B cell (primary cell): ENCODE measurements around the gene IFNL3. TPM values are rescaled to one million over a fixed set of nuclear protein-coding genes. Genes with fewer than 3 reads are reported as not detected.

ENCODE experiments used
- ATAC-seq: fragments of 200-7000 bp; cut with Tn5 transposase; one replicate; pipeline ENCODE4 v1.10.0; 2021; ENCODE audit warnings: low read depth, mild to moderate bottlenecking, moderate number of reproducible peaks, moderate library complexity
- CTCF ChIA-PET: fragments of 350-600 bp; sonication (Branson Sonifier 250); formaldehyde crosslinking; loops from one replicate; lab custom pipeline; 2021; ENCODE audit warnings: antibody characterized with exemption, inconsistent platforms; lab: Charles Lee
- POLR2A ChIA-PET: fragments of 350-600 bp; sonication (Branson Sonifier 250); formaldehyde crosslinking; loops from one replicate; lab custom pipeline; 2021; ENCODE audit warnings: antibody characterized with exemption; lab: Charles Lee
- DNase-seq: peaks from one replicate; pipeline ENCODE4 v3.0.0; 2013
- H2AFZ ChIP-seq: 2 replicates; pipeline ENCODE4 v1.6.1; 2012; ENCODE audit warnings: mild to moderate bottlenecking, low read depth, low read length; ENCODE audit not compliant: insufficient read depth, poor library complexity, severe bottlenecking
- H3K27ac ChIP-seq, 2 donors: 1 replicate in 1 of 2; 2 replicates in 1 of 2; pipeline ENCODE4 v1.5.1; 2012 to 2013; ENCODE audit warnings: low read length in 2 of 2, mild to moderate bottlenecking in 2 of 2, moderate library complexity in 1 of 2
- H3K27me3 ChIP-seq, 4 experiments: fragments of 200-600 bp in 1 of 4; sonication (generic) in 1 of 4; replicated peaks in 1 of 4; 1 replicate in 2 of 4; 2 replicates in 2 of 4; pipeline versions ENCODE4 v1.6.1 to v1.7.0; 2013 to 2016; ENCODE audit warnings: low read length in 3 of 4, mild to moderate bottlenecking in 2 of 4, mixed read lengths in 1 of 4, moderate library complexity in 1 of 4; ENCODE audit not compliant: insufficient read depth in 4 of 4, control insufficient read depth in 3 of 4; ENCODE audit errors: control extremely low read depth in 1 of 4
- H3K36me3 ChIP-seq, 2 experiments: replicated peaks in 1 of 2; 1 replicate in 1 of 2; 2 replicates in 1 of 2; pipeline versions ENCODE4 v1.6.1 to v1.7.1; 2013; ENCODE audit warnings: low read length in 1 of 2; ENCODE audit not compliant: insufficient read depth in 2 of 2, control insufficient read depth in 1 of 2; ENCODE audit errors: control extremely low read depth in 1 of 2, extremely low read depth in 1 of 2
- H3K4me1 ChIP-seq, 2 donors: fragments of 200-600 bp in 1 of 2; sonication (generic) in 1 of 2; 1 replicate in 1 of 2; 2 replicates in 1 of 2; pipeline versions ENCODE4 v1.5.1 to v1.6.1; 2013 to 2017; ENCODE audit warnings: low read length in 2 of 2; ENCODE audit not compliant: control insufficient read depth in 2 of 2, insufficient read depth in 2 of 2
- H3K4me2 ChIP-seq: replicated peaks from 2 replicates; pipeline ENCODE3; 2012; ENCODE audit warnings: mild to moderate bottlenecking, low read depth, low read length; ENCODE audit not compliant: poor library complexity, severe bottlenecking
- H3K4me3 ChIP-seq, 5 experiments: fragments of 200-600 bp in 1 of 5; sonication (generic) in 1 of 5; 1 replicate in 3 of 5; 2 replicates in 2 of 5; pipeline versions ENCODE4 v1.5.1 to v1.7.0; 2011 to 2016; ENCODE audit warnings: low read length in 4 of 5, mild to moderate bottlenecking in 4 of 5, low read depth in 2 of 5, control low read depth in 1 of 5, moderate library complexity in 1 of 5; ENCODE audit not compliant: insufficient read depth in 1 of 5; ENCODE audit errors: control extremely low read depth in 1 of 5, extremely low read depth in 1 of 5
- H3K79me2 ChIP-seq: fragments of 200-600 bp; sonication (generic); one replicate; pipeline ENCODE4 v1.6.0; 2016; ENCODE audit warnings: low read length; ENCODE audit not compliant: control insufficient read depth, insufficient read depth
- H3K9ac ChIP-seq: fragments of 200-600 bp; sonication (generic); 2 replicates; pipeline ENCODE4 v1.6.1; 2017; ENCODE audit warnings: mild to moderate bottlenecking, low read length, moderate library complexity
- H3K9me3 ChIP-seq, 3 donors: one replicate each; pipeline versions ENCODE4 v1.6.1 to v1.7.1; 2013; ENCODE audit warnings: low read length in 2 of 3; ENCODE audit not compliant: control insufficient read depth in 2 of 3, insufficient read depth in 1 of 3; ENCODE audit errors: control extremely low read depth in 1 of 3
- H4K20me1 ChIP-seq: 2 replicates; pipeline ENCODE4 v1.6.0; 2012; ENCODE audit warnings: mild to moderate bottlenecking, low read length; ENCODE audit not compliant: insufficient read depth, control insufficient read depth, poor library complexity, severe bottlenecking
- H3K27ac Mint-ChIP-seq: one replicate; pipeline ENCODE4 v1.8.0; 2021; ENCODE audit warnings: mixed read lengths
- H3K27me3 Mint-ChIP-seq: one replicate; pipeline ENCODE4 v1.8.0; 2021; ENCODE audit warnings: mixed read lengths
- H3K4me1 Mint-ChIP-seq: one replicate; pipeline ENCODE4 v1.8.0; 2021; ENCODE audit warnings: mixed read lengths
- H3K4me3 Mint-ChIP-seq: one replicate; pipeline ENCODE4 v1.8.0; 2021; ENCODE audit warnings: mixed read lengths
- H3K9me3 Mint-ChIP-seq: one replicate; pipeline ENCODE4 v1.8.0; 2022; ENCODE audit warnings: mixed read lengths; ENCODE audit not compliant: insufficient read depth
- CTCF ChIP-seq: fragments of 200-600 bp; IDR thresholded peaks from one replicate; pipeline ENCODE4 v1.8.0; 2022; ENCODE audit warnings: antibody characterized with exemption, mild to moderate bottlenecking
- EZH2 ChIP-seq: IDR thresholded peaks from 2 replicates; pipeline ENCODE4 v1.6.1; 2012; ENCODE audit warnings: borderline replicate concordance, low read depth, mild to moderate bottlenecking, moderate library complexity, low read length; ENCODE audit not compliant: insufficient read depth, poor library complexity, severe bottlenecking
- WGBS: methylation state at CpG from one replicate; pipeline ENCODE4 v1.1.5; 2013; ENCODE audit warnings: missing lambda C conversion rate; ENCODE audit not compliant: insufficient coverage; 5-methylcytosine and 5-hydroxymethylcytosine counted together
- intact Hi-C: fragments of 100-400 bp; cut with micrococcal nuclease; formaldehyde crosslinking; loops from one replicate; pipeline ENCODE4 v1.10.0; 2022
- polyA plus RNA-seq: library from polyadenylated mRNA; depleted of rRNA; stranded (reverse); fragments of >200 nt; gene quantifications from 2 replicates; pipeline ENCODE4 v1.2.3, GENCODE V29; 2012
- total RNA-seq, 2 donors: library from RNA; stranded (reverse); fragments of 120-200 nt in 1 of 2; gene quantifications; 1 replicate in 1 of 2; 2 replicates in 1 of 2; pipeline versions ENCODE4 v1.2.3 to v1.2.4, GENCODE V29; 2013 to 2022

Gene IFNL3
- total and polyA plus RNA-seq, 2 donors (not counting 1 experiment from before 2014, with no cell fraction given), result not detected

- H4K20me1 ChIP-seq, result no peaks in the 10 kb centered on the region
- ATAC-seq (no peak), DNase-seq (no peak)
- H3K4me2 ChIP-seq, result no peak overlapping the region
- Mint-ChIP-seq H3K9me3 (no peaks in the 10 kb centered on the region), H3K4me3 (no peak overlapping the region), H3K27ac (no peak overlapping the region), H3K27me3 (peaks cover 29% of the 10 kb centered on the region), H3K4me1 (no peaks in the 10 kb centered on the region)
- no peak overlapping the region for H3K4me3 ChIP-seq
- no peaks in the 10 kb centered on the region for H3K4me1 ChIP-seq
- no peaks in the 10 kb centered on the region for H3K9me3 ChIP-seq
- no peak overlapping the region for H2AFZ ChIP-seq
- H3K36me3 ChIP-seq, result no peaks in the 10 kb centered on the region
- peaks cover 0 to 15% (median 9%) of the 10 kb centered on the region in 4 experiments for H3K27me3 ChIP-seq
- no peaks in the 10 kb centered on the region for H3K79me2 ChIP-seq
- TF ChIP-seq CTCF (no peak), EZH2 (no peak)
- POLR2A ChIA-PET, result no interaction called here
- intact Hi-C loops, result no loop called here
- CTCF ChIA-PET, result interaction anchor here (0.6 kb wide), 1 partner anchor 293 kb away, joined by 3 read pairs; no protein-coding TSS in a partner anchor
- H3K27ac ChIP-seq, result no peak overlapping the region
- WGBS, result no CpG with 5 or more reads among the region's 6 CpGs
- no peak overlapping the region for H3K9ac ChIP-seq
Measured at GRCh38 chr19:39207293-39207836, 37.4 kb downstream of the IFNL3 start.

- Mint-ChIP-seq H3K4me1 (no peaks in the 10 kb centered on the region), H3K27me3 (peaks cover 37% of the 10 kb centered on the region), H3K27ac (no peak overlapping the region), H3K4me3 (no peak overlapping the region), H3K9me3 (no peaks in the 10 kb centered on the region)
- TF ChIP-seq CTCF, result no peak
- Histone ChIP-seq H3K27me3 (peaks cover 0 to 22% (median 9%) of the 10 kb centered on the region in 4 experiments), H3K27ac (no peak overlapping the region), H3K9me3 (no peaks in the 10 kb centered on the region), H2AFZ (no peak overlapping the region), H3K4me2 (no peak overlapping the region), H3K36me3 (no peaks in the 10 kb centered on the region), H3K79me2 (no peaks in the 10 kb centered on the region), H3K9ac (no peak overlapping the region), H3K4me1 (no peaks in the 10 kb centered on the region), H4K20me1 (no peaks in the 10 kb centered on the region), H3K4me3 (no peak overlapping the region)
- WGBS, result 84% methylated on average over 6 of the region's 6 CpGs
- DNase-seq, result no peak
- intact Hi-C loops, result no loop called here
- no peak for ATAC-seq
- CTCF ChIA-PET, result no interaction called here
- POLR2A ChIA-PET, result no interaction called here
Measured at GRCh38 chr19:39206122-39206521, 38.7 kb downstream of the IFNL3 start.
